GM23338 (cell line): ENCODE measurements around the gene SNX32. TPM values are rescaled to one million over a fixed set of nuclear protein-coding genes. Genes with fewer than 3 reads are reported as not detected.
A peak's percentile ranks its signal among the peaks of the same experiment; 100 is the strongest.

ENCODE experiments used
- ATAC-seq: fragments of 200-7000 bp; cut with Tn5 transposase; 3 replicates; pipeline ENCODE4 v1.9.1; 2020
- DNase-seq: peaks from one replicate; pipeline ENCODE4 v3.0.0-alpha.2; 2015; ENCODE audit warnings: low spot score
- H2AFZ ChIP-seq: fragments of 200-600 bp; sonication (generic); 2 replicates; pipeline ENCODE4 v1.8.0; 2016; ENCODE audit warnings: antibody characterized with exemption, mild to moderate bottlenecking, moderate library complexity
- H3F3A ChIP-seq: fragments of 200-600 bp; sonication (generic); replicated peaks from 2 replicates; pipeline ENCODE4 v1.8.0; 2017; ENCODE audit warnings: antibody characterized with exemption, mixed run types, low read depth
- H3K27ac ChIP-seq: fragments of 200-600 bp; sonication (generic); 2 replicates; pipeline ENCODE4 v1.6.1; 2016; ENCODE audit warnings: low read depth
- H3K27me3 ChIP-seq: fragments of 200-600 bp; sonication (generic); 2 replicates; pipeline ENCODE4 v1.8.0; 2016; ENCODE audit warnings: mild to moderate bottlenecking, mixed run types, moderate library complexity; ENCODE audit not compliant: insufficient read depth
- H3K36me3 ChIP-seq: fragments of 200-600 bp; sonication (generic); 2 replicates; pipeline ENCODE4 v1.8.0; 2016; ENCODE audit warnings: mild to moderate bottlenecking; ENCODE audit not compliant: insufficient read depth
- H3K4me1 ChIP-seq: fragments of 200-600 bp; sonication (generic); 2 replicates; pipeline ENCODE4 v1.8.0; 2016; ENCODE audit warnings: mild to moderate bottlenecking, moderate library complexity; ENCODE audit not compliant: insufficient read depth
- H3K4me2 ChIP-seq: fragments of 200-600 bp; sonication (generic); 2 replicates; pipeline ENCODE4 v1.7.1; 2017; ENCODE audit warnings: mixed run types
- H3K4me3 ChIP-seq: fragments of 200-600 bp; sonication (generic); 2 replicates; pipeline ENCODE4 v1.6.1; 2016; ENCODE audit warnings: mixed run types
- H3K79me2 ChIP-seq: fragments of 200-600 bp; sonication (generic); replicated peaks from 2 replicates; pipeline ENCODE4 v1.8.0; 2017; ENCODE audit warnings: mild to moderate bottlenecking; ENCODE audit not compliant: insufficient read depth
- H3K9me2 ChIP-seq: fragments of 200-600 bp; sonication (generic); 2 replicates; pipeline ENCODE4 v1.8.0; 2017; ENCODE audit not compliant: insufficient read depth
- H4K20me1 ChIP-seq: fragments of 200-600 bp; sonication (generic); replicated peaks from 2 replicates; pipeline ENCODE4 v1.8.0; 2017; ENCODE audit warnings: mild to moderate bottlenecking; ENCODE audit not compliant: insufficient read depth
- H3K27ac Mint-ChIP-seq: 2 replicates; pipeline ENCODE4 v1.8.0; 2020; ENCODE audit warnings: inconsistent platforms, mild to moderate bottlenecking, moderate library complexity, mixed read lengths
- H3K27me3 Mint-ChIP-seq: 3 replicates; pipeline ENCODE4 v1.8.0; 2022; ENCODE audit warnings: low read depth, mild to moderate bottlenecking, moderate library complexity, mixed read lengths, inconsistent platforms; ENCODE audit not compliant: insufficient read depth, poor library complexity
- H3K36me3 Mint-ChIP-seq: 3 replicates; pipeline ENCODE4 v1.8.0; 2021; ENCODE audit warnings: low read depth, mild to moderate bottlenecking, inconsistent platforms, moderate library complexity, mixed read lengths
- H3K4me1 Mint-ChIP-seq: 3 replicates; pipeline ENCODE4 v1.8.0; 2020; ENCODE audit warnings: mild to moderate bottlenecking, inconsistent platforms, mixed read lengths
- H3K4me3 Mint-ChIP-seq: 3 replicates; pipeline ENCODE4 v1.8.0; 2021; ENCODE audit warnings: moderate library complexity, mild to moderate bottlenecking, inconsistent platforms, mixed read lengths
- H3K9me3 Mint-ChIP-seq: 3 replicates; pipeline ENCODE4 v1.8.0; 2020; ENCODE audit warnings: moderate library complexity, mild to moderate bottlenecking, inconsistent platforms, mixed read lengths
- EZH2phosphoT487 ChIP-seq: fragments of 200-600 bp; sonication (generic); IDR thresholded peaks from one replicate; pipeline ENCODE4 v1.8.1; 2018; ENCODE audit warnings: antibody characterized with exemption; ENCODE audit not compliant: unreplicated experiment
- JUNB ChIP-seq: IDR thresholded peaks from one replicate; pipeline ENCODE4 v1.6.1; 2016; ENCODE audit warnings: antibody characterized with exemption; ENCODE audit not compliant: unreplicated experiment
- STAT1 ChIP-seq: IDR thresholded peaks from one replicate; pipeline ENCODE4 v1.6.1; 2016; ENCODE audit warnings: antibody characterized with exemption; ENCODE audit not compliant: unreplicated experiment
- polyA plus RNA-seq: library from polyadenylated mRNA; unstranded; fragments of >200 nt; fragmentation: Nextera tagmentation; extraction: Ambion mirVana; gene quantifications from 2 replicates; pipeline ENCODE4 v1.2.1, GENCODE V29; 2016
- total RNA-seq: library from RNA; depleted of rRNA; stranded (reverse); fragments of >200 nt; shearing (Covaris generic); gene quantifications from 2 replicates; pipeline ENCODE4 v1.2.3, GENCODE V29; 2014
- TF ChIP-seq, protein P1 (sequence below): fragments of 250-450 bp; sonication (Bioruptor Pico); IDR thresholded peaks from 2 replicates; pipeline ENCODE4 v1.5.0; 2020; ENCODE audit warnings: mild to moderate bottlenecking, moderate library complexity
- TF ChIP-seq, protein P2 (sequence below): IDR thresholded peaks from 2 replicates; pipeline ENCODE4 v1.6.1; 2016; ENCODE audit warnings: antibody characterized with exemption

SNX32 gene
- total and polyA plus RNA-seq, 2 experiments from 2014 or later = 0.49 to 1.2 TPM

DNA sequence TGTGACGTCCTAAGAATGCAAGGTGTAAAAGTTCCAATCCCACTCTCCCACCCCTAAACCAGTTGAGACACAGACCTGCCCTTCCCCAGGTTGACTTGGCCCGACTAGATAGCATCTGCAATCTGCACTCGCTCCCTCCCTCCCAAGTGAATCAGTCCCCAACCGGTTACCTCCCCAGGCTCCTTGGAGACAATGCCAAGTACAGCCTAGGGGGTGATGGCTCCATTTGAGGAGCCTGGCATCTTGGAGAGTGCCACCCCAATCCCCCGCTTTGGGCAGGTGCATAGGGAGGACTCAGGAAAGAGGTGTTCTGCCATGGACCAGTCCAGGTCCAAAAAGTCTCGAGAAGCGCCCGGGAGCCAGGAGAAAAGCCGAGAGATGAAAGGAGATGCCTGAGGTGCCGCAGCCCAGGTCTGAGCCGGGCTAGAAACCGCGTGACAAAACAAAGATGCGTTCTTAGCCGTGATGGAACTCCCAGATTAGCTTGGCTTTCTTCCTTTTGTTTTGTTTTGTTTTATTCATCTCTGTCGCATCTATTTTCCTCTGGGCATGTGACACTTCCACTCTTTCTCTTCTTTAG is 18.7 kb upstream of the SNX32 start (continued):
- TF ChIP-seq, protein P1, sequence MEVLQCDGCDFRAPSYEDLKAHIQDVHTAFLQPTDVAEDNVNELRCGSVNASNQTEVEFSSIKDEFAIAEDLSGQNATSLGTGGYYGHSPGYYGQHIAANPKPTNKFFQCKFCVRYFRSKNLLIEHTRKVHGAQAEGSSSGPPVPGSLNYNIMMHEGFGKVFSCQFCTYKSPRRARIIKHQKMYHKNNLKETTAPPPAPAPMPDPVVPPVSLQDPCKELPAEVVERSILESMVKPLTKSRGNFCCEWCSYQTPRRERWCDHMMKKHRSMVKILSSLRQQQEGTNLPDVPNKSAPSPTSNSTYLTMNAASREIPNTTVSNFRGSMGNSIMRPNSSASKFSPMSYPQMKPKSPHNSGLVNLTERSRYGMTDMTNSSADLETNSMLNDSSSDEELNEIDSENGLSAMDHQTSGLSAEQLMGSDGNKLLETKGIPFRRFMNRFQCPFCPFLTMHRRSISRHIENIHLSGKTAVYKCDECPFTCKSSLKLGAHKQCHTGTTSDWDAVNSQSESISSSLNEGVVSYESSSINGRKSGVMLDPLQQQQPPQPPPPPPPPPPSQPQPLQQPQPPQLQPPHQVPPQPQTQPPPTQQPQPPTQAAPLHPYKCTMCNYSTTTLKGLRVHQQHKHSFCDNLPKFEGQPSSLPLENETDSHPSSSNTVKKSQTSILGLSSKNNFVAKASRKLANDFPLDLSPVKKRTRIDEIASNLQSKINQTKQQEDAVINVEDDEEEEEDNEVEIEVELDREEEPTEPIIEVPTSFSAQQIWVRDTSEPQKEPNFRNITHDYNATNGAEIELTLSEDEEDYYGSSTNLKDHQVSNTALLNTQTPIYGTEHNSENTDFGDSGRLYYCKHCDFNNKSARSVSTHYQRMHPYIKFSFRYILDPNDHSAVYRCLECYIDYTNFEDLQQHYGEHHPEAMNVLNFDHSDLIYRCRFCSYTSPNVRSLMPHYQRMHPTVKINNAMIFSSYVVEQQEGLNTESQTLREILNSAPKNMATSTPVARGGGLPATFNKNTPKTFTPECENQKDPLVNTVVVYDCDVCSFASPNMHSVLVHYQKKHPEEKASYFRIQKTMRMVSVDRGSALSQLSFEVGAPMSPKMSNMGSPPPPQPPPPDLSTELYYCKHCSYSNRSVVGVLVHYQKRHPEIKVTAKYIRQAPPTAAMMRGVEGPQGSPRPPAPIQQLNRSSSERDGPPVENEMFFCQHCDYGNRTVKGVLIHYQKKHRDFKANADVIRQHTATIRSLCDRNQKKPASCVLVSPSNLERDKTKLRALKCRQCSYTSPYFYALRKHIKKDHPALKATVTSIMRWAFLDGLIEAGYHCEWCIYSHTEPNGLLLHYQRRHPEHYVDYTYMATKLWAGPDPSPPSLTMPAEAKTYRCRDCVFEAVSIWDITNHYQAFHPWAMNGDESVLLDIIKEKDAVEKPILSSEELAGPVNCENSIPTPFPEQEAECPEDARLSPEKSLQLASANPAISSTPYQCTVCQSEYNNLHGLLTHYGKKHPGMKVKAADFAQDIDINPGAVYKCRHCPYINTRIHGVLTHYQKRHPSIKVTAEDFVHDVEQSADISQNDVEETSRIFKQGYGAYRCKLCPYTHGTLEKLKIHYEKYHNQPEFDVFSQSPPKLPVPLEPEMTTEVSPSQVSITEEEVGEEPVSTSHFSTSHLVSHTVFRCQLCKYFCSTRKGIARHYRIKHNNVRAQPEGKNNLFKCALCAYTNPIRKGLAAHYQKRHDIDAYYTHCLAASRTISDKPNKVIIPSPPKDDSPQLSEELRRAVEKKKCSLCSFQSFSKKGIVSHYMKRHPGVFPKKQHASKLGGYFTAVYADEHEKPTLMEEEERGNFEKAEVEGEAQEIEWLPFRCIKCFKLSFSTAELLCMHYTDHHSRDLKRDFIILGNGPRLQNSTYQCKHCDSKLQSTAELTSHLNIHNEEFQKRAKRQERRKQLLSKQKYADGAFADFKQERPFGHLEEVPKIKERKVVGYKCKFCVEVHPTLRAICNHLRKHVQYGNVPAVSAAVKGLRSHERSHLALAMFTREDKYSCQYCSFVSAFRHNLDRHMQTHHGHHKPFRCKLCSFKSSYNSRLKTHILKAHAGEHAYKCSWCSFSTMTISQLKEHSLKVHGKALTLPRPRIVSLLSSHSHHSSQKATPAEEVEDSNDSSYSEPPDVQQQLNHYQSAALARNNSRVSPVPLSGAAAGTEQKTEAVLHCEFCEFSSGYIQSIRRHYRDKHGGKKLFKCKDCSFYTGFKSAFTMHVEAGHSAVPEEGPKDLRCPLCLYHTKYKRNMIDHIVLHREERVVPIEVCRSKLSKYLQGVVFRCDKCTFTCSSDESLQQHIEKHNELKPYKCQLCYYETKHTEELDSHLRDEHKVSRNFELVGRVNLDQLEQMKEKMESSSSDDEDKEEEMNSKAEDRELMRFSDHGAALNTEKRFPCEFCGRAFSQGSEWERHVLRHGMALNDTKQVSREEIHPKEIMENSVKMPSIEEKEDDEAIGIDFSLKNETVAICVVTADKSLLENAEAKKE (CRISPR knock-in tag) = no peak
- TF ChIP-seq JUNB = no peak
- TF ChIP-seq, protein P2, sequence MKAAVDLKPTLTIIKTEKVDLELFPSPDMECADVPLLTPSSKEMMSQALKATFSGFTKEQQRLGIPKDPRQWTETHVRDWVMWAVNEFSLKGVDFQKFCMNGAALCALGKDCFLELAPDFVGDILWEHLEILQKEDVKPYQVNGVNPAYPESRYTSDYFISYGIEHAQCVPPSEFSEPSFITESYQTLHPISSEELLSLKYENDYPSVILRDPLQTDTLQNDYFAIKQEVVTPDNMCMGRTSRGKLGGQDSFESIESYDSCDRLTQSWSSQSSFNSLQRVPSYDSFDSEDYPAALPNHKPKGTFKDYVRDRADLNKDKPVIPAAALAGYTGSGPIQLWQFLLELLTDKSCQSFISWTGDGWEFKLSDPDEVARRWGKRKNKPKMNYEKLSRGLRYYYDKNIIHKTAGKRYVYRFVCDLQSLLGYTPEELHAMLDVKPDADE = no peak
- no peak for TF ChIP-seq STAT1
- TF ChIP-seq EZH2phosphoT487 = no peak

GRCh38 chr11:65816696-65817095 is 17.1 kb upstream of the SNX32 start:
- H3K9me2 ChIP-seq = no peaks in the 10 kb centered on the region
- no peak overlapping the region for H3K4me2 ChIP-seq
- no peak overlapping the region for H3K27ac ChIP-seq
- H3K27me3 Mint-ChIP-seq = peaks cover 8% of the 10 kb centered on the region
- DNase-seq = no peak
- H3K27ac Mint-ChIP-seq = no peak overlapping the region
- no peak overlapping the region for H3K4me3 ChIP-seq
- H3K4me1 Mint-ChIP-seq = peaks cover 5% of the 10 kb centered on the region; the same call in 1 of the 3 replicates
- no peaks in the 10 kb centered on the region; the same call in 1 of the 3 replicates for H3K36me3 Mint-ChIP-seq
- H3K4me3 Mint-ChIP-seq = peak overlapping the region; percentile 73; the same call in 1 of the 3 replicates
- H3F3A ChIP-seq = 0 out of 2 replicates have a peak, but pooled peaks cover 4% of the 10 kb centered on the region
- ATAC-seq = no peak
- H2AFZ ChIP-seq = no peak overlapping the region
- no peaks in the 10 kb centered on the region for H4K20me1 ChIP-seq
- H3K27me3 ChIP-seq = peaks cover 12% of the 10 kb centered on the region
- no peaks in the 10 kb centered on the region; the same call in 1 of the 2 replicates for H3K4me1 ChIP-seq
- H3K9me3 Mint-ChIP-seq = no peaks in the 10 kb centered on the region
- TF ChIP-seq, protein P2 = no peak
- no peaks in the 10 kb centered on the region for H3K36me3 ChIP-seq
- H3K79me2 ChIP-seq = no peaks in the 10 kb centered on the region
